HG02759 (cell line): ENCODE data around the gene SYT9.

ENCODE experiments used
- ATAC-seq: cut with Tn5 transposase; IDR thresholded peaks from one replicate; pipeline ENCODE4 v1.9.1; 2021; ENCODE audit warnings: mild to moderate bottlenecking, moderate library complexity; ENCODE audit not compliant: unreplicated experiment

The SYT9 gene

GRCh38 chr11:7270233-7270865 is 18.6 kb downstream of the SYT9 start:
- ATAC-seq = no peak

- no peak for ATAC-seq
Observed at GRCh38 chr11:7272373-7272772, 20.7 kb downstream of the SYT9 start.

DNA sequence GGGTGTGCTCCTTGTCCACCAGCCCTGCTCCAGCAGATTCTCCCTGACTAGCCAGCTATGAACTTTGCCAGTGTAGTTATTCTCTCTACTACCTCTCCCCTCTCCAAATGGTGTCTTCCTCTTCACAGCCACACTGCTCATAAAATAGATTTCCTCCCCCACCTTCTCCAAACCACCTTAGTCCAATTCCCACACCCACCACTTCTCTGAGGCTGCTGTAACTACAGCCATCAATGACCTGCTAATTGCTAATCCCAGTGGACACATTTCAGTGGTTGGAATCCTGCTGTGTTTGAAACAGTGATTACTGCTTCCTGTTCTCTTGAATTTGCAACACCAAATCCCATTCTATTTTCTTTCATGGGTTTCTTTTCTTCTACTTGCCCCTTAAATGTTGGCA is 23.4 kb downstream of the SYT9 start:
- no peak for ATAC-seq

GRCh38 chr11:7278314-7278917 is 26.7 kb downstream of the SYT9 start:
- peak; percentile 52 for ATAC-seq

DNA sequence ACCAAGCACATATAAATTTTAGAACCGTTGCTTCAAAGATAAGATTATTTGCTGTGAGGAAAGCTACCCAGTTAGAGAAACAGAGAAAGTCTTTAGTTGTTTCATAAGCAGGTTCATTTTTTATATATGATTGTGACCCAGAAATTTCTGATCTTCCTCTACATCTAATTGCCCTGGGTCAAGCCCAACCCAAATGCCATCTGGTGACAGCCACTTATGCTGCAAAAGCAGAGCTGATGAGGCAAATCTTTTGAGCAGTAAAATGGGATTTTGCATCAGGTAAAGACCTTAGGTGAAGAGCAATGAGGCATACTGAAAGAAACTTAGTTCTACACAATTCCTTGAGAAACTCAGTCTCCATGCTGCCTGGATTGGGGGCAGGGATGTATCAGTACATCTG is 28.0 kb downstream of the SYT9 start:
- ATAC-seq = no peak

DNA sequence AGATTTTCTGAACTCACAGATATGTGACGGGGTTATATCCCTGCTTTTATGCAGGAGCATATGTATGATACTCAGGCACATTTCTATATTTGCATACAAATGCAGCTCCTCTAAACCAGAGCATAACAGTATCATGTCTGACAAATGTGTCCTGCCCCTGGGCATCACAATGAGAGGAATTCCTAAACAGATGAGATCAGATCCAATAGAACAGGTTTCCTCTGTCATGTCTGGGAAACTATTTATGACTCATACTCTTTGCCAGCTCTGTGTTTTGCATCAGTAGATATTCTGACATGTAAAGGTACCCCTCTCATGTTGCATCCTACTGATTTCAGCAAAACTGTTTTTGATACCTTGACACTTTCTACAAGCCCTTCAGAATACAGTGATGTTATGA is 29.4 kb downstream of the SYT9 start:
- no peak for ATAC-seq

GRCh38 chr11:7281809-7282208 is 30.1 kb downstream of the SYT9 start:
- ATAC-seq = no peak

DNA sequence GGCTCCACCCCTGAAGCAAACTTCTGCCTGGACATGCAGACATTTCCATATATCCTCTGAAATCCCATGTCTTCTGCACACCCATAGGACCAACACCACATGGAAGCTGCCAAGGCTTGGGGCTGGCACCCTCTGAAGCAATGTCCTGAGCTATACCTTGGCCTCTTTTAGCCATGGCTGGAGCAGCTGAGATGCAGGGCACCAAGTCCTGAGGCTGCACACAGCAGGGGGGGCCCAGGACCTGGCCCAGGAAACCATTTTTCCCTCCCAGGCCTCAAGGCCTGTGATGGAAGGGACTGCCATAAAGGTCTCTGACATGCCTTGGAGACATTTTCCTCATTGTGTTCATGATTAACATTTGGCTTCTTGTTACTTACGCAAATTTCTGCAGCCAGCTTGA is 34.5 kb downstream of the SYT9 start:
- ATAC-seq = no peak

GRCh38 chr11:7291100-7291829 is 39.6 kb downstream of the SYT9 start:
- no peak for ATAC-seq

- ATAC-seq = no peak
Observed at GRCh38 chr11:7292922-7293321, 41.2 kb downstream of the SYT9 start.

GRCh38 chr11:7299393-7299792 is 47.7 kb downstream of the SYT9 start:
- no peak for ATAC-seq

DNA sequence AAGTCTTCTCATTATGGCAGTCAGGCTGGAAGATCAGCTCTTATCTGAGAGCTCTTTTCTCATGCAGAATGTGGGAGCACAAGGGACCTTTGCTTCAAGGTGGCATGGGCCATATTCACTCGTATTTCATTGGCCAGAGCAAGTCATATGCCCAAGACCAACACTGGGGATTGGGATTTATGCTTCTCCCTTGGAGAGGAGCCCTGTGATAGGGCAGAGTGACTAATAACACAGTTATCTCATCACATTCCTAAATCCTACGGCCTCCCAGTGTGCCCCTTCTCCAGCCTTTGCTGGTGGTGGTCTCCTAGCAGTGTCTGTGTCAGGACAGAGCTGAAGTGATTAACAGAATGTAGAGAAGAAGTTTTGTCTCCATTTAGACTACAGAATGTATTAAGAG is 48.6 kb downstream of the SYT9 start:
- ATAC-seq = no peak

GRCh38 chr11:7303146-7303545 is 51.4 kb downstream of the SYT9 start:
- ATAC-seq = no peak

DNA sequence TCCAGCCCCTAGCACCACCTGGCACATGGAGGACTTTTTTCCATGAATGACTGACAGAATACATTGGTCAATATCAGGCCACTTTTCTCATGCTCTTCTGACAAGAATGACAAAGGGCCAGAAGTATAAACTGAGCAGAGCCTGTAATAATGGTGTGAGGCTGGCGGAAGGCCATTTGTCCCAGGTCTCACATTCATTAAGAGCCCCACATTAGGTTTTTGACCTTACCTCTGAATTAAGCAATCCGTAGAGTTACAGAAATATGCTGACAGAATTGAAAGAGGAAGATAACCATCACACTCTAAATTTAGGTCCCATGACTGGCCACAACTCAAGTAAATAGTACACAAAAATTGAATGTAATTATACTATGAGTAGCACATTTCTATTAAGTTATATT is 55.2 kb downstream of the SYT9 start:
- no peak for ATAC-seq

- no peak for ATAC-seq
Observed at GRCh38 chr11:7307836-7308235, 56.1 kb downstream of the SYT9 start.

DNA sequence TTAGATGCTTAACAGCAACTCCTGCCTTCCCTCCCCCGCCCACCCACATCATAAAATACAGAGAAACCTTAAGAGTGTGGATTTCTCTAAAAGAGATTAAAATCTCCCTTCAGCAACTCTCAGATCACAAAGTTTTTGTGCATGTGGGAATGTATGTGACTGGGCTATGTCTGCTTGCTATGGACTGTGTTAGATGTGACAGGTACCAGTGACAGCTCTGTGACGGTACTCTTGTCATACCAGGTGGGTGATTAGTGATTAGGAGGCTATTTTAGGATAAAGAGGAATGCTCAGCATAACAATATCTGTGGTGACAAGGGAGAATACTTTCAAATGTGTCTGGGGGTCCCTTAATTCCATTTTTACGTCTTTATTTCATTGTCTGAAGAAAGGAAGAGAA is 60.2 kb downstream of the SYT9 start:
- ATAC-seq = no peak

- no peak for ATAC-seq
Observed at GRCh38 chr11:7314811-7315604, 63.3 kb downstream of the SYT9 start.

GRCh38 chr11:7319501-7319900 is 67.8 kb downstream of the SYT9 start:
- no peak for ATAC-seq

- no peak for ATAC-seq
Observed at GRCh38 chr11:7320306-7320705, 68.6 kb downstream of the SYT9 start.

DNA sequence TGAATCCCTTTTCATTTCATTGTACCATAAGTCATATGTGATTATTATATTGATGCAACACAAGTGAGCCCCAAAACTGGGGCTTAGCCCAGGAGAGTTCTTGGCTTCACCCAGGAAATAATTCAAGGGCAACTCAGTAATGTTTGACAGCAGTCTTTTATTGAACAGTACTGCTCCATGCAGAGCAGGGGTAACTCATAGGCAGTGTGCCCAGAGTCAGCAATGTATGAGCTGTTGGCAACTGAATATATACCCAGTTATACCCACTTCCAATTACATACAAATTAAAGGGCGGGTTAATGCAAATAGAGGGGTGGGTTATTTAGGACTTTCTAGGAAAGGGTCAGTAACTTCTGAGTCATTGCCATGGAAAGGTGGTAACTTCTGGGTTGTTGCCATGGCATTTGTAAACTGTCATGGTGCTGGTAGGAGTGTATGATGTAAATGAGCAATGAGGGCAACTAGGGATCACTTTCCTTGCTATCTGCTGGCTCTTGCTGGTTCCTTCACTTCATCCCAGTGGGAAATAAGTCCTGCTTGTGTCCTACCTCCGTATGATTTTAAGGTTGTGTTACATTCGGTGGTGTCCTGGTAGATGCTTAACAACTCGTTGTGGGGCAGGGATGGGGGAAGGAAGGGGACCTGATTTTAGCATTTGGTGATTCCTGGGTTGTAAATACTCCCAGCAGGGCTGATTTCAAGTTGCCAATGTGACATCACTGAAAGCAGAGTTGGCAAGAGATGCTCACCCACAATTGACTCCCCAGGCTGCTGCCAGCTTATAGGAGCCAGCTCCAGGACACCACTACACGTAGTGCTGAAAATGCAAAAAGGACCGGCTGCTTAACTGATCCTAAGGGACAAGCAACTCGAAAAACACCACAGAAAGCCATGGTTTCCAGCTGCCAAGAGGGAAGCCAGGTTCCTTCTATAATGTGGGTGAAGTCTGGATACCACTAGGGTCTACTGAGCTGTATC is 70.1 kb downstream of the SYT9 start:
- ATAC-seq = no peak
